H9 (cell line): Measurements from ENCODE around the gene PDE4A. TPM values are rescaled to one million over a fixed set of nuclear protein-coding genes. Genes with fewer than 3 reads are reported as not detected.
A peak's percentile ranks its signal among the peaks of the same experiment; 100 is the strongest.

ENCODE experiments used
- DNase-seq: peaks from one replicate; pipeline ENCODE4 v3.0.0-alpha.2; 2017
- H2AFZ ChIP-seq: one replicate; pipeline ENCODE4 v1.6.1; 2013; ENCODE audit warnings: mild to moderate bottlenecking, low read length, control low read depth, moderate library complexity
- H2AK5ac ChIP-seq: 2 replicates; pipeline ENCODE4 v1.6.1; 2013; ENCODE audit warnings: low read length, control low read depth, mixed read lengths; ENCODE audit not compliant: insufficient read length
- H2BK120ac ChIP-seq: one replicate; pipeline ENCODE4 v1.6.1; 2013; ENCODE audit warnings: low read depth, mild to moderate bottlenecking, low read length, control low read depth, inconsistent platforms; ENCODE audit not compliant: poor library complexity, severe bottlenecking
- H2BK12ac ChIP-seq: 2 replicates; pipeline ENCODE4 v1.6.1; 2013; ENCODE audit warnings: low read length, control low read depth, mixed read lengths, low read depth; ENCODE audit not compliant: insufficient read length
- H2BK15ac ChIP-seq: 2 replicates; pipeline ENCODE4 v1.6.1; 2013; ENCODE audit warnings: low read depth, low read length, control low read depth
- H2BK20ac ChIP-seq: one replicate; pipeline ENCODE4 v1.6.1; 2013; ENCODE audit warnings: low read depth, mild to moderate bottlenecking, low read length, control low read depth, inconsistent platforms; ENCODE audit not compliant: poor library complexity, severe bottlenecking
- H2BK5ac ChIP-seq: 2 replicates; pipeline ENCODE4 v1.6.1; 2013; ENCODE audit warnings: low read length, control low read depth, mixed read lengths; ENCODE audit not compliant: insufficient read length
- H3K14ac ChIP-seq: 2 replicates; pipeline ENCODE4 v1.6.1; 2013; ENCODE audit warnings: low read length, control low read depth; ENCODE audit not compliant: insufficient read depth
- H3K18ac ChIP-seq: 2 replicates; pipeline ENCODE4 v1.6.1; 2013; ENCODE audit warnings: low read depth, mild to moderate bottlenecking, mixed read lengths, low read length, control low read depth; ENCODE audit not compliant: insufficient read length
- H3K23ac ChIP-seq: 2 replicates; pipeline ENCODE4 v1.6.1; 2013; ENCODE audit warnings: low read length, control low read depth, mixed read lengths, low read depth; ENCODE audit not compliant: insufficient read length
- H3K23me2 ChIP-seq: 2 replicates; pipeline ENCODE4 v1.6.1; 2013; ENCODE audit warnings: low read depth, mild to moderate bottlenecking, mixed read lengths, low read length, control low read depth; ENCODE audit not compliant: insufficient read length, poor library complexity, severe bottlenecking
- H3K27ac ChIP-seq: 2 replicates; pipeline ENCODE4 v1.5.1; 2013; ENCODE audit warnings: low read length, control low read depth, mixed read lengths, low read depth; ENCODE audit not compliant: insufficient read length
- H3K27me3 ChIP-seq: 2 replicates; pipeline ENCODE4 v1.6.1; 2013; ENCODE audit warnings: low read length, control low read depth, inconsistent platforms; ENCODE audit not compliant: insufficient read depth
- H3K4ac ChIP-seq: 2 replicates; pipeline ENCODE4 v1.6.1; 2013; ENCODE audit warnings: low read depth, mild to moderate bottlenecking, control low read depth, inconsistent platforms, low read length, moderate library complexity
- H3K4me1 ChIP-seq: 2 replicates; pipeline ENCODE4 v1.6.1; 2013; ENCODE audit warnings: low read length, control low read depth, inconsistent platforms; ENCODE audit not compliant: insufficient read depth
- H3K4me2 ChIP-seq: 2 replicates; pipeline ENCODE4 v1.6.1; 2013; ENCODE audit warnings: low read length, control low read depth, mixed read lengths; ENCODE audit not compliant: insufficient read length, insufficient read depth
- H3K56ac ChIP-seq: 2 replicates; pipeline ENCODE4 v1.6.1; 2013; ENCODE audit warnings: low read depth, mild to moderate bottlenecking, mixed read lengths, low read length, control low read depth; ENCODE audit not compliant: insufficient read length
- H3K79me1 ChIP-seq: 2 replicates; pipeline ENCODE4 v1.6.1; 2013; ENCODE audit warnings: low read depth, mild to moderate bottlenecking, moderate library complexity, low read length, control low read depth, inconsistent platforms; ENCODE audit not compliant: insufficient read depth, poor library complexity, severe bottlenecking
- H3K79me2 ChIP-seq: 2 replicates; pipeline ENCODE4 v1.6.1; 2013; ENCODE audit warnings: low read length, control low read depth, inconsistent platforms; ENCODE audit not compliant: insufficient read depth
- H3K9ac ChIP-seq: 2 replicates; pipeline ENCODE4 v1.6.1; 2013; ENCODE audit warnings: low read length, control low read depth, mixed read lengths; ENCODE audit not compliant: insufficient read length; ENCODE audit errors: extremely low read depth
- H3K9me3 ChIP-seq: one replicate; pipeline ENCODE4 v1.6.1; 2013; ENCODE audit warnings: low read depth, low read length, inconsistent platforms; ENCODE audit not compliant: control insufficient read depth
- H3T11ph ChIP-seq: one replicate; pipeline ENCODE4 v1.6.1; 2013; ENCODE audit warnings: mild to moderate bottlenecking, low read length, control low read depth, inconsistent platforms
- H4K20me1 ChIP-seq: one replicate; pipeline ENCODE4 v1.6.1; 2013; ENCODE audit not compliant: control insufficient read depth, insufficient read length, insufficient read depth
- H4K5ac ChIP-seq: 2 replicates; pipeline ENCODE4 v1.6.1; 2013; ENCODE audit warnings: low read depth, mild to moderate bottlenecking, mixed read lengths, low read length, control low read depth; ENCODE audit not compliant: insufficient read length
- H4K8ac ChIP-seq: replicated peaks from 2 replicates; pipeline ENCODE4 v1.6.1; 2013; ENCODE audit warnings: low read length, control low read depth, mixed read lengths, low read depth; ENCODE audit not compliant: insufficient read length
- H4K91ac ChIP-seq: 2 replicates; pipeline ENCODE4 v1.6.1; 2013; ENCODE audit warnings: low read depth, mild to moderate bottlenecking, moderate library complexity, mixed read lengths, low read length, control low read depth; ENCODE audit not compliant: insufficient read length
- H3K27ac Mint-ChIP-seq, 3 experiments: 2 replicates in 2 of 3; 3 replicates in 1 of 3; pipeline ENCODE4 v1.8.0; 2020 to 2021; ENCODE audit warnings: mixed read lengths in 3 of 3, mild to moderate bottlenecking in 1 of 3, moderate library complexity in 1 of 3
- H3K27me3 Mint-ChIP-seq: 2 replicates; pipeline ENCODE4 v1.8.0; 2021; ENCODE audit warnings: low read depth, mild to moderate bottlenecking, moderate library complexity, mixed read lengths
- H3K36me3 Mint-ChIP-seq, 3 experiments: 2 replicates in 2 of 3; 3 replicates in 1 of 3; pipeline ENCODE4 v1.8.0; 2020 to 2021; ENCODE audit warnings: low read depth in 3 of 3, mixed read lengths in 3 of 3; ENCODE audit not compliant: insufficient read depth in 1 of 3
- H3K4me1 Mint-ChIP-seq, 2 experiments: 2 replicates each; pipeline ENCODE4 v1.8.0; 2020; ENCODE audit warnings: mixed read lengths in 2 of 2
- H3K4me3 Mint-ChIP-seq, 2 experiments: 2 replicates in 1 of 2; 3 replicates in 1 of 2; pipeline ENCODE4 v1.8.0; 2020 to 2021; ENCODE audit warnings: mild to moderate bottlenecking in 2 of 2, mixed read lengths in 2 of 2, moderate library complexity in 1 of 2
- H3K9me3 Mint-ChIP-seq, 2 experiments: 2 replicates in 1 of 2; 3 replicates in 1 of 2; pipeline ENCODE4 v1.8.0; 2020; ENCODE audit warnings: mild to moderate bottlenecking in 2 of 2, mixed read lengths in 2 of 2, moderate library complexity in 1 of 2
- WGBS: extraction: QIAGEN DNeasy Blood & Tissue Kit; methylation state at CpG from one replicate; pipeline ENCODE4 v1.1.7; 2013; ENCODE audit warnings: missing lambda C conversion rate, low lambda C conversion rate, mixed read lengths; ENCODE audit not compliant: insufficient read length; ENCODE audit errors: extremely low coverage; 5-methylcytosine and 5-hydroxymethylcytosine counted together
- total RNA-seq: library from RNA; stranded (reverse); gene quantifications from 2 replicates; pipeline ENCODE4 v1.2.1, GENCODE V29; 2021
- TF ChIP-seq, protein P1 (sequence below): fragments of 200-600 bp; sonication (generic); conservative IDR thresholded peaks from 3 replicates; pipeline ENCODE4 v1.8.0; 2021; ENCODE audit warnings: antibody characterized with exemption, mild to moderate bottlenecking

Gene PDE4A
- total RNA-seq, 1 experiment from 2014 or later, result 8.5 TPM

DNA sequence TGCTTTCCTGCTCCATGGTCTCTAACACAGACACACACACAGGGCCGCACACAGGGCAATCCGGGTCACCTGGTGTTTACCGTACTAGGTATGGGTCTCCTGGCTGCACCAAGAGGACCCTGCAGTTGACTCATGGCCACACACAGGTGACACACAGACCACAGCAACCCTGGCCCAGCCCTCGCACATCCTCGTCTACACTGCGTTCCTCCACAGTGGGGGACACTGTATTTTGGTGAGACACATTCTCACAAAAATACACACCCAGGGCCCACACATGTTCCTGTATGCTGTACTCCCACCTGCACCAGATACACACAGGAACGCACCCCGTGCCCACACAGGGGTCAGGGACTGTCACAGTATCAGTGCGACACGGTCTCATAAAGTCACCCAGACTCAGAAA, 12.8 kb downstream of the PDE4A start:
- Histone ChIP-seq H3K23ac (no peak overlapping the region), H2AFZ (no peak overlapping the region), H2BK12ac (no peak overlapping the region), H2BK5ac (no peak overlapping the region), H3K4ac (no peak overlapping the region), H3K27me3 (peaks cover 26% of the 10 kb centered on the region), H3K79me1 (no peaks in the 10 kb centered on the region), H2AK5ac (no peak overlapping the region), H3K14ac (no peak overlapping the region), H4K5ac (no peak overlapping the region), H3K27ac (no peak overlapping the region), H4K8ac (no peak overlapping the region), H4K20me1 (peaks cover 2% of the 10 kb centered on the region), H3K9ac (no peak overlapping the region), H3K18ac (no peak overlapping the region), H3K79me2 (no peaks in the 10 kb centered on the region), H4K91ac (no peak overlapping the region), H2BK20ac (no peak overlapping the region), H3K4me1 (no peaks in the 10 kb centered on the region), H3K4me2 (no peak overlapping the region), H3K9me3 (no peaks in the 10 kb centered on the region), H3T11ph (no peak overlapping the region), H3K56ac (no peak overlapping the region), H3K23me2 (no peaks in the 10 kb centered on the region), H2BK15ac (no peak overlapping the region), H2BK120ac (no peak overlapping the region)
- H3K9me3 Mint-ChIP-seq, result peaks cover 4 to 9% of the 10 kb centered on the region in 2 experiments; a peak in 3 of 5 replicates
- H3K27me3 Mint-ChIP-seq, result peaks cover 59% of the 10 kb centered on the region
- H3K36me3 Mint-ChIP-seq, result peaks cover 0 to 4% (median 0%) of the 10 kb centered on the region in 3 experiments; a peak in 2 of 7 replicates
- WGBS, result no CpG with 5 or more reads among the region's 10 CpGs
- TF ChIP-seq, protein P1, sequence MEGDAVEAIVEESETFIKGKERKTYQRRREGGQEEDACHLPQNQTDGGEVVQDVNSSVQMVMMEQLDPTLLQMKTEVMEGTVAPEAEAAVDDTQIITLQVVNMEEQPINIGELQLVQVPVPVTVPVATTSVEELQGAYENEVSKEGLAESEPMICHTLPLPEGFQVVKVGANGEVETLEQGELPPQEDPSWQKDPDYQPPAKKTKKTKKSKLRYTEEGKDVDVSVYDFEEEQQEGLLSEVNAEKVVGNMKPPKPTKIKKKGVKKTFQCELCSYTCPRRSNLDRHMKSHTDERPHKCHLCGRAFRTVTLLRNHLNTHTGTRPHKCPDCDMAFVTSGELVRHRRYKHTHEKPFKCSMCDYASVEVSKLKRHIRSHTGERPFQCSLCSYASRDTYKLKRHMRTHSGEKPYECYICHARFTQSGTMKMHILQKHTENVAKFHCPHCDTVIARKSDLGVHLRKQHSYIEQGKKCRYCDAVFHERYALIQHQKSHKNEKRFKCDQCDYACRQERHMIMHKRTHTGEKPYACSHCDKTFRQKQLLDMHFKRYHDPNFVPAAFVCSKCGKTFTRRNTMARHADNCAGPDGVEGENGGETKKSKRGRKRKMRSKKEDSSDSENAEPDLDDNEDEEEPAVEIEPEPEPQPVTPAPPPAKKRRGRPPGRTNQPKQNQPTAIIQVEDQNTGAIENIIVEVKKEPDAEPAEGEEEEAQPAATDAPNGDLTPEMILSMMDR, result no peak
- DNase-seq, result no peak
- H3K4me1 Mint-ChIP-seq, result peaks cover 15 to 21% of the 10 kb centered on the region in 2 experiments; a peak in 3 of 4 replicates
- H3K4me3 Mint-ChIP-seq, result peak overlapping the region in 1 of 2 experiments; percentile 53; a peak in 2 of 5 replicates
- no peak overlapping the region for H3K27ac Mint-ChIP-seq
